Fibroblast of lung (primary cell): Measurements from ENCODE around the gene ENTPD7.

Experiments used
- EZH2 ChIP-seq: IDR thresholded peaks from 2 replicates; pipeline ENCODE4 v1.5.1; 2012; ENCODE audit warnings: low read length, control low read depth, mild to moderate bottlenecking; ENCODE audit errors: missing control alignments
- TF ChIP-seq, protein P1 (sequence below), 2 donors: IDR thresholded peaks in 1 of 2; conservative IDR thresholded peaks in 1 of 2; 1 replicate in 1 of 2; 2 replicates in 1 of 2; pipeline ENCODE4 v1.5.1; 2011 to 2012; ENCODE audit warnings: low read length in 2 of 2, control low read depth in 1 of 2, inconsistent platforms in 1 of 2, low read depth in 1 of 2, mild to moderate bottlenecking in 1 of 2

GRCh38 chr10:99617696-99618095 lies 41.6 kb upstream of the ENTPD7 start:
- TF ChIP-seq, protein P1, sequence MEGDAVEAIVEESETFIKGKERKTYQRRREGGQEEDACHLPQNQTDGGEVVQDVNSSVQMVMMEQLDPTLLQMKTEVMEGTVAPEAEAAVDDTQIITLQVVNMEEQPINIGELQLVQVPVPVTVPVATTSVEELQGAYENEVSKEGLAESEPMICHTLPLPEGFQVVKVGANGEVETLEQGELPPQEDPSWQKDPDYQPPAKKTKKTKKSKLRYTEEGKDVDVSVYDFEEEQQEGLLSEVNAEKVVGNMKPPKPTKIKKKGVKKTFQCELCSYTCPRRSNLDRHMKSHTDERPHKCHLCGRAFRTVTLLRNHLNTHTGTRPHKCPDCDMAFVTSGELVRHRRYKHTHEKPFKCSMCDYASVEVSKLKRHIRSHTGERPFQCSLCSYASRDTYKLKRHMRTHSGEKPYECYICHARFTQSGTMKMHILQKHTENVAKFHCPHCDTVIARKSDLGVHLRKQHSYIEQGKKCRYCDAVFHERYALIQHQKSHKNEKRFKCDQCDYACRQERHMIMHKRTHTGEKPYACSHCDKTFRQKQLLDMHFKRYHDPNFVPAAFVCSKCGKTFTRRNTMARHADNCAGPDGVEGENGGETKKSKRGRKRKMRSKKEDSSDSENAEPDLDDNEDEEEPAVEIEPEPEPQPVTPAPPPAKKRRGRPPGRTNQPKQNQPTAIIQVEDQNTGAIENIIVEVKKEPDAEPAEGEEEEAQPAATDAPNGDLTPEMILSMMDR (conservative IDR thresholded peaks at IDR 0.05 in 1 of 2, IDR thresholded peaks at IDR 0.05 in 1 of 2; ENCODE audit: low read depth in 1 of 2, low read length in 2 of 2) = no peak
- no peak for TF ChIP-seq EZH2
